Measurements from ENCODE around the gene PADI2.

GRCh38 chr1:17082761-17083160, 36.5 kb downstream of the PADI2 start:
- no peak for TF ChIP-seq CTCF (IDR thresholded peaks at IDR 0.05; ENCODE audit: low read depth, low read length, poor library complexity, severe bottlenecking)
- no peak for TF ChIP-seq EZH2phosphoT487 (IDR thresholded peaks at IDR 0.05; ENCODE audit: borderline replicate concordance, low read length)
